Nucleus accumbens (tissue), 56 donors: Measurements from ENCODE around the gene TNFRSF8.

ENCODE experiments used
- DNase-seq, 56 donors: peaks; one replicate each; lab custom pipeline; 2025; lab: John Stamatoyannopoulos, UW

The TNFRSF8 gene

GRCh38 chr1:12135612-12136011 lies 72.5 kb downstream of the TNFRSF8 start:
- no peak for DNase-seq

DNA sequence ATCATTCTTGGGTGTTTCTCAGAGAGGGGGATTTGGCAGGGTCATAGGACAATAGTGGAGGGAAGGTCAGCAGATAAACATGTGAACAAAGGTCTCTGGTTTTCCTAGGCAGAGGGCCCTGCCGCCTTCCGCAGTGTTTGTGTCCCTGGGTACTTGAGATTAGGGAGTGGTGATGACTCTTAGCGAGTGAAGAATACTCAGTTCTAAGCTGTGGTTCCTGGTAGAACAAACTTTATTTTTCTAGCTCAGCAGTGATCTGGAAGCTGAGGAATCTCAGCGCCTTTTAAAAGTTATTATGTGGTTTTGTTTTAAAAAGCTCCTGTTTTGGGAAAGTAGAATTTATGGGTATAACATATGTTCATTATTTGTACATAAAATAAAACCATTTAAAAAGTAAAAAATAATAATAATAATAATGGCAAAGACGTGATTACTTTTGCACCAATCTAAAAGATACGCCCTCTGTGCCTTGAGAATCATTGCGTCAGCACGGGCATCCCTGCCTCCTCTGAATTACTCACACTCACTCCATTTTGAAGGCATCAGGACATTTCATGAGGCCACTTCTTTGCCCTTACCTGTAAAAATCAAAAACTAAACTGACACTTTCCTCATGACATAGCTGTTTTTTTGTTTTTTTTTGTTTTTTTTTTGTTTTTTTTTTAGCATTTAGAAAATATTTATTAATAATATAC lies 74.0 kb downstream of the TNFRSF8 start:
- no peak for DNase-seq

GRCh38 chr1:12138196-12139168 lies 75.4 kb downstream of the TNFRSF8 start:
- DNase-seq, result no peak

DNA sequence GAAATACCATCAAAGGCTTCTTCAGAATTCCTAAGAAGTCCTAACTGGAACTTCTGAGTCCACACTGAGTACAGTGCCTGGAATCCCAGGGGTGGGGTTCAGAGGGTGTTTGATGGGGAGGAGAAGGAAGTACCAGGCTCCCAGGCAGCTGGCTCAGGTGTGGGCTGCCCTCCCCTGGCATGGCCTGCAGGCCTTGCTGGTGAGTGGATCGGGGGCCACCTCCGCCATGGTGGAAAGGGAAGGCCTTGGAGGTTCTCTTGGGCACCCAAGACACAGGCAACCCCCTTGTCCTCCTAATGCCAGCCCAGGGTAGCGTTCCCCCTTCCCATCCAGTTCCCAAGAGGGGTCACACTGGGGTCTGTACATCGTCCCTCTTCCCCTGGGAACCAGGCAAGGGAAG lies 76.9 kb downstream of the TNFRSF8 start:
- DNase-seq, result no peak

DNA sequence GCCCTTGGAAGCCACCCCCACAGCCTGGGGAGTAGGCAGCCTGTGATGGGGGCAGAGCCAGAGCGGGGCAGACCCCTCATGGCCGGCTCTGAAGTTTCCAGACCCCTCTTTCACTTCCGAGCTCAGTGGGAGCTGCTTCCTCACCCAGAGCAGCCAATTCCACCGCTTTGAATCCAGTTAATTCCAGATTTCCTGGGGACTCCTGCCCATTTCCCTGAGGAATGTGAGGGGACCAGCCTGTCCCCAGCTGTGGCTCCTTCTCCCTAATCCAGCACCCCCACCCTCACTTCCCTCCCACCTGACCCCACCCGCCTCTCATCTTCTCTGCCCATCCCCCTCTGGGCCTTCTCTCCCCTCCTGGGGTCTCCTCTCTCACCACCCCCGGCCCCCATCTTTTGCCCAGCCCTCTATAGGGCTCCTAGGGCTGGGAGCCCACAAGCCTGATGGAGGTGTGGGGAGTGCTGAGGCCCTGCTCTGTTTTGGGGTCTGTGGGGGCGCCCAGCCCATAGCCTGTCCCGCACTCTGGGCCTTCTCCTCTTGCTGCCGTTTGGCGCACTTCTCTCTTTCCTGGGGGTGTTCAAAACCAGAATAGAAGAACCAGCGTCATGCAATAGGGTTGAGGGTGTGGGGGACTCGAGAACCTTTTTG lies 77.5 kb downstream of the TNFRSF8 start:
- DNase-seq, result no peak

DNA sequence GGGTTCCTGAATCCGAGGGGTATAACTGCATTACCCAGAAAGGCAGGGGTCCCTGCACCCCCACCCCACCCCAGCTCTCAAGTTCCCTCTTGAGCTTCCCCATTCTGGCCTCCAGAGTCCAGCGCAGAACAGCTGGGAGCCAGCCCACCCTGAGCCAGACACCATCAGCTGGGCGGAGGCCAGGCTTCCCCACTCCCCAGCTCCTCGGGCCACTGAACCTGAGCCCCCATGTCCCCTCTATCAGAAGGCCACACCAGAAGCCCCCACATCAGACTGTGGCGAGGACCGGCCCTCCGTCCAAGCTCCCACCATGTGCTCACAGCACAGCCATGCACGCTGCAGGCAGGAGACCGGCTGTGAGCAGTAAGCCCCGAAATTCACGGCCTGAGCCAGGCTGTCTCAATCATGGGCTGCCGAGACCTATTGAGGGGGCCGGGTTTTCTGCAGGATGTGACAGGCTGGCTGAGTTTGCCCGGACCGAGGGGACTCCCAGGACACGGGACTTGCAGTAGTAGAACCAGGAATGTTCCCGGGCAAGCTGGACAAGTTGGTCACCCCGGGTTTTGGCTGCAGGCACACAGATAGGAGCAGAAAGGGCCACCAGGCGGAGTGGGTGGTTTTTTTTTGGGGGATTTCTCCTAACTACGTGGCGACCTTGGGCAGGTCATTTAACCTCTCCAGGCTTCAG lies 78.2 kb downstream of the TNFRSF8 start:
- peak in 2 of 56 donors; percentile 16 to 17 for DNase-seq

DNA sequence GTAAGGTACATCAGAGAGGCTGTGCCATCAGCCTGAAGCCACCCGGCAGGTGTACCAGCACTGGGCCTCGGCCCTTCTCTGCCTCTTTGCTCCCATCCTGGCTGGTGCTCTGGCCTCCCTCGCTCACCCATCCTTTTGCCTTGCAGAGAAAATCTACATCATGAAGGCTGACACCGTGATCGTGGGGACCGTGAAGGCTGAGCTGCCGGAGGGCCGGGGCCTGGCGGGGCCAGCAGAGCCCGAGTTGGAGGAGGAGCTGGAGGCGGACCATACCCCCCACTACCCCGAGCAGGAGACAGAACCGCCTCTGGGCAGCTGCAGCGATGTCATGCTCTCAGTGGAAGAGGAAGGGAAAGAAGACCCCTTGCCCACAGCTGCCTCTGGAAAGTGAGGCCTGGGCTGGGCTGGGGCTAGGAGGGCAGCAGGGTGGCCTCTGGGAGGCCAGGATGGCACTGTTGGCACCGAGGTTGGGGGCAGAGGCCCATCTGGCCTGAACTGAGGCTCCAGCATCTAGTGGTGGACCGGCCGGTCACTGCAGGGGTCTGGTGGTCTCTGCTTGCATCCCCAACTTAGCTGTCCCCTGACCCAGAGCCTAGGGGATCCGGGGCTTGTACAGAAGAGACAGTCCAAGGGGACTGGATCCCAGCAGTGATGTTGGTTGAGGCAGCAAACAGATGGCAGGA lies 79.2 kb downstream of the TNFRSF8 start:
- no peak for DNase-seq

- DNase-seq, result peak in 6 of 56 donors; percentile 8 to 42 (median 26)
Measured at GRCh38 chr1:12142891-12143630, 80.0 kb downstream of the TNFRSF8 start.

GRCh38 chr1:12143631-12144155 lies 80.6 kb downstream of the TNFRSF8 start:
- DNase-seq, result peak in 11 of 56 donors; percentile 14 to 57 (median 28)

DNA sequence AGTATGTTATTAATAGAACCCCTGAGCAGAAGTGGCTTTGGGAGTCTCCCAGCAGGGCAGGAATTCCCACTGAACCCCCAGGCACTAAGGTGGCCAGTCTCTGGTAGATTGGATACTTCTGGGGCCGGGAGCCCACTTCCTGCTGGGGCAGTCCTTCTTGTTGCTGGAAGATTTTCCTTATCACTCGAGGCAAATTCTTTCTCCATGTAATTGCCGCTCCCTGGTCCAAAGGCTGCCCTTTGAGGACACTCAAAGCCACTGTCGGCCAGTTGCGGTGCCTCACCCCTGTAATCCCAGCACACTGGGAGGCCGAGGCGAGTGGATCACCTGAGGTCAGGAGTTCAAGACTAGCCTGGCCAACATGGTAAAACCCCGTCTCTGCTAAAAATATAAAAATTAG lies 81.1 kb downstream of the TNFRSF8 start:
- DNase-seq, result no peak

- no peak for DNase-seq
Measured at GRCh38 chr1:12144969-12145368, 81.9 kb downstream of the TNFRSF8 start.

DNA sequence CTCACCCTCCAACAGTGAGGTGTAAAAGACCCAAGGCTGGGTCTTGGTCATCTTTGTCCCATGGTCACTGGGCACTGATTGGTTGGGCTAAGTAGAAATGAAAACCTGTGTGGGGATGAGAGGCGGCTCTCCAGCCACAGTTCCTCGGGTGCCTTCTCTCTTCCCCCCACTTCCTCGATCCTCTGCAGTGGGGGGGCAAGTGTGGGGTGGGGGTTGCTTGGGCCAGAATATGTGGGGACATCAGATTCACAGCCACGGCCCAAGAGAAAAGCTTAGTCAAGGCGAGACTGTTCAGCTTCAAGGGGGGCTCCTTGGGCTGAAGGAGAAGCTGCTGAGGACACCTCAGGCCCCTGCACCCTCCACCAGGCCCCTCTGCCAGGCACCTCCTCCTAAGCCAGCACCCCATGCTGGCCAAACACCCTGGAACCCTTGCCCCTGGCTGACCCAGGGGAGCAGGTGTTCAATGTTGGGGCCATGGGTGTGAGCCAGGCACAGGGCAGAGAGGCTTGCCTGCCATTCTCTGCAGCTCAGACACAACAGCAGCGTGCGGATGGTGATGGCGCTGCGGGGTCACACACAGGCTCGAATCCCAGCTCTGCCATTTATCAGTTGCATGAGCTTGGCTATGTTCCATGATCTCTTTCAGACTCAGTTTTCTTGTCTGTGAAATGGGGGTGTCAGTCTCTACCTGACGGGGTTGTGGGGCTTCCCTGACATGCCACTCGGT lies 82.7 kb downstream of the TNFRSF8 start:
- DNase-seq, result no peak

- DNase-seq, result no peak
Measured at GRCh38 chr1:12146343-12147112, 83.4 kb downstream of the TNFRSF8 start.

- DNase-seq, result no peak
Measured at GRCh38 chr1:12147201-12147701, 84.1 kb downstream of the TNFRSF8 start.

- no peak for DNase-seq
Measured at GRCh38 chr1:12148160-12148957, 85.3 kb downstream of the TNFRSF8 start.
